Stimulated activated CD4-positive, alpha-beta T cell treated with anti-CD3 and anti-CD28 coated beads, Interleukin-2, amount 100 ng/mL, for 4 hours (primary cell): Measurements from ENCODE around the gene ITPK1.

Experiments
- DNase-seq: peaks from one replicate; pipeline ENCODE4 v3.0.0-alpha.2; 2020; ENCODE audit warnings: low read depth

Gene ITPK1

DNA sequence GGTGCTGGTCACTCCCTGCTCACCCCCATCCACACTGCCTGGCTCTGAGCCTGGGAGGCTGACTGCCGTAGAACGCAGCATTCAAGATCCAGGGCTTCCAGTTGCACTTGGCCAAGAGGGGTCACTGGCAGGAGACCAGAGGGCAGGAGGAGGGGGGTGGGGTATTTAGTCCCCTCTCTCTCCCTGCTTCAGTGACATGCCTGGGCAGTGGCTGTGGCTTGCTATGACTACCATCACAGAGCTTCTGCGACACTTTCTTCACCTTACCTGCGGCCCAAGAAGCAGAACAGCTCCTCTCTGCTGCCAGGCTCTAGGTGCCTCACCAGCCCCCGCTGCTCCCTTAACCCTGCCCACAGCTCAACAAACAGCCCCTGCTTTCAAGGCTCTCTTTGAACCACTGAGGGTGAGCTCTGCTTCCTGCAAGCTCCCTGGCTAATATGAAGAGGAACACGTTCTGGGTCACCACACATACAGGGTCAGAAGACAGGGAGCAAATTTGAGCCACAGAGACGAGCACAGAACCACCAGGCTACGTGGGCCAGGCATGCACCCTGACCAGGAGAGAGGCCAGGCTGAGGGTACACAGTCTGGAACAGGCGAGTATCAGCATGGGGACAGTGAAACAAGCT lies 55.7 kb downstream of the ITPK1 start:
- DNase-seq, result no peak

DNA sequence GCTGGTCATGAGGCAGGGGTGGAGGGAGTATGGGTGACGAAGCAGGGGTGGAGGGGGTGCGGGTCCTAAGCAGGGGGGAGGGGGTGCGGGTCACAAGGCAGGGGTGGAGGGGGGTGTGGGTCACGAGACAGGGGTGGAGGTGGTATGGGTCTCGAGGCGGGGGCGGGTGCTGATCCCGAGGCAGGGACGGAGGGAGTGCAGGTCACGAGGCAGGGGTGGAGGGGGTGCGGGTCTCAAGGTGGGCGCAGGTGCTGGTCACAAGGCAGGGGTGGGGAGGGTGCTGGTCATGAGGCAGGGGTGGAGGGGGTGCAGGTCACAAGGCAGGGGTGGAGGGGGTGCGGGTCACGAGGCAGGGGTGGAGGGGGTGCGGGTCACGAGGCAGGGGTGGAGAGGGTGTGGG lies 56.5 kb downstream of the ITPK1 start:
- no peak for DNase-seq

DNA sequence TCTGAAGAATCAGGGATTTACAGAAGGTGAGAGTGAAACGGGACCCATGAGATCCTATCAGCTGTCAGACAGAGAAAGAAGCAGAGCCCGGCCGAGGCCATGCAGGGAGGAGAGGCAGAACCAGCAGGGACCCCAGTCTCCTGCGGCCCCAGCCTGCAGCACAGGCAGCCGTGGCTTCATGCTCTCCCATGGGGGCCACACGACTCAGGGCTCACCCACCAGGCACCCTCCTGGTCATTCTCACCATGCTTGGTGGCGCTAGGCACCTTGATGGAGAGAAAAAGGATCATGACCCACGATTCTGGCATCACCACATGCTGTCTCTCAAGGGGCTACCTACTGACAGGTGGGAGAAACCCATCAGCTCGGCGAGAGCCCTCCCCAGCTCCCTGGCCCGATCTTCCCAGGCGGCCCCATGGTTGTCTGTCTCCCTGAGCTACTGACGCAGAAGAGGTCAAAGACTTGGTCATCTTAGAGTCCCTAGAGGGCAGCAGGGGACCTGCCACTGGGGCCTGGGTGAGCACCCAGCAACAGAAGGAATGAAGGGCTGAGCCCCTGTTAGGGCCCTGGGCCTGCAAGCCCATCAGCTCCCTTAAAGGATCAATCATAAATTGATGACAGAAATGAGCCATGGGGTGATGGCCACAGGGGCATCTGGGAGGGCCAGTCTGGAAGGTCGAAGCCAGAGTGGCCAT lies 58.0 kb downstream of the ITPK1 start:
- DNase-seq, result no peak

DNA sequence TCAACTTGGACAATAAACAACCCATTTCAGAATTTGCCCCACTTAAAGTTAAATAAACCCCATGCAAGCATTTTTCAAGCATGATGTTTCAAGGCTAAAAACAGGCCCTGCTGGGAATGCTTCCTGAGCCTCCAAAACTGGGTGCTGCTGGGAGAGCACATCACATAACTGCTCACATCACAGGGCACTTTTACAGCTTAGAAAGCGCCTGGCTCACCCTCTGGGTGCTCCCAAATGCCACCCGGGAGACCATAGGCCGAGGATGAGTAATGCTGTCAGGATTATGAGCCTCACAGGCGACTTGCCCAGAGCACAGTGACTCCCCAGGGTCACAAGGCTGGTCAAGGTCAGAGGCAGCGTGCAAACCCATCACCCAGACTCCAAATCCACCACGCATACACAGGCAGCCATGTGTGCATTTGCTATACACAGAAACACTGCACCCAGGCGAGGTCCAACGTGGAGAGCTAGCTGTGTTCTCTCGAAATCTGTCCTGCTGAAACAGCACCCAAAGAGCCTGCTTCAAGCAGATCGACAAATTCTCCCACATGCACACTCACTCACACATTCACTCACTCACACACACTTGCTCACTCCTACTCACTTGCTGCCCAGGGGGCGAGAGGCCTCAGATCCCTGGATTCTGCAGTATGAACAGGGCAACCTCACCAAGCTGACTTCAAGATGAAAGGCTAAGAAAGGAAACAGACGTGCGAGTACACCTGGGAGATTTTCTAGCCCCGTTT lies 58.7 kb downstream of the ITPK1 start:
- DNase-seq, result no peak

DNA sequence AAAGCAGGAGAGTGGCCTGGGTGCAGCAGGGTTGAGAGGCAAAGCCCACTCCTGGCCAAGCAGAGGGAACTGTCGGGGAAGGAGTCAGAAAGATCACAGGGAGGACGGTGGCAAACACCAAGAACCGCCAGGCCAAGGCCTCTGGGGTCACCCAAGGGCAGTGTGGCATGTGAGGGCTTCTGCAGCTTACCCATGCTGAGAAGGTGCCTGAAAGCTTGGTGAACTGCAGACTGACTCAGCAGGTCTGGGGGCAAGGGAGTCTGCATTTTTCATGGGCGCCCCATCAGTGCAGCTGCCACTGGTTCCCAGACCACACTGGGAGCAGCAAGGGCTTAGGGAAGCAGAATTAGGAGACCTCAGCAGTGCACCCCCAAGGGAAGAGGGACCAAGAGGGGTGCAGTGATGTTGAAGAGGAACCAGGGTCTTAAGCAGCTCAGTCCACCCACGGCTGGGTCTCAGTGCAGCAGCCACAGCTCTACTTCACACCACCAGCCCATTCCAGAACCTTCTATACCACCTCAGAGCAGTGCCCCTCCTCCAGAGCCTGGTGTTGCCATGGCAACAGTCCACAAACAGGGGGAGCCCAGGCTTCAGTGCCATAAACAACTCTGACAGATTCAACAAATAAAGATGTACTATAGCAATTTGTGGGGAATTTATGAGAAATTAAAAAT lies 59.4 kb downstream of the ITPK1 start:
- no peak for DNase-seq

DNA sequence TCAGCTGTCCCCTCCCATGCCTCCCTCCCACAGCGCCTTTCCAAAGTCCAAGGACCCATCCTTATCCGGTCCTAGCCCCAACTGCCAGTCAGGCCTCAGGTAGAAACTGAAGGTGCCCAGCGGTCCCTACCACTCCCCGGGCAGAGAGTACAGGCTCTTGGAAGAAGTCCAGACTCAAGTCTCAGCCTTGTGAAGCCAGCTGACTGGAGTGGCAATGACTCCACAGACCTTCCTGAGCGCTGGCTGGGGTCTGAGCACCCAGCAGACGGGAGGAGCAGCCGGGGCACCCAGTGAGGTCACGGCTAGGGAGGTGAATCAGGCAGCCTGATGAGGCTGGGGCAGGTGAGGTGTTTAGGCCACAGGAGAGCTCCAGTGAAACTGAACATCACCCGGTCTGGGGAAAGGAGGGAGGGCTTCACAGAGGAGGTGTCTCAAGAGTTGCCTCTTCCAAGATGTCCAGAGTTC lies 60.0 kb downstream of the ITPK1 start:
- DNase-seq, result no peak

DNA sequence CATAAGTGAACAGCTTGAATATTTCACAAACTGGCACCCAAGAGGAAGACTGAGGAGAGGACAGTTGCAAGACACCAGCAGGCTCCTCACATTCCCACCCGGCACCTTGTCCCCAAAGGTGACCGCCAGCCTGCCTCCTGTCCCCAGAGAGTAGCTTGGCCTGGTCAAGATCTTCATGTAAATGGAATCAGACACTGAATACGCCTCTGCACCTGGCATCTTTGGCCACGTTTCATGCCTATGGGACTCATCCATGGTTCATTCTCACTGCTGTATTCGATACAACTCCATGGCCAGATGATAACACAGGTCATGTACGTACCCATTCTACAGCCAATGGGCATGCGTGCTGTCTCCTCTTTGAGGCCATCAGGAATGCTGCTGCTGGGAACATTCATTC lies 60.8 kb downstream of the ITPK1 start:
- no peak for DNase-seq

DNA sequence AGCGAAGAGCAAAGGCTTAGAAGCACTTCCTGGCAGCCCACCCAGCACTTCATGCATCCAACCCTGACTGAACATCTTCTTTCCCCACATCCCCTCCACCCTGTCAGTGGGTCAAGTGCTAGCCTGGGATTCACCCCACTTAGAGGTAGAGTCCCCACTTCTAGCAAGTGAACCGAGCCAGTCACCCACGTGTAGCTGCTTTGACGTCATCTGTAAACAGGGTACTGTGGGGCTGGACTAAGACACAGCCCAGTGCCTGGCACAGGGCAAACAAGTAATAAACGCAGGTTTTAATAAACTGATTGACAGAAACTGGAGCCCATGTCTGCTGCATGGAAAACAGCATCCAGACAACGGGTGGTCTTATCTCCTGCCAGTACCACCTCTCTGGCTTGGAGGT lies 61.7 kb downstream of the ITPK1 start:
- DNase-seq, result no peak

DNA sequence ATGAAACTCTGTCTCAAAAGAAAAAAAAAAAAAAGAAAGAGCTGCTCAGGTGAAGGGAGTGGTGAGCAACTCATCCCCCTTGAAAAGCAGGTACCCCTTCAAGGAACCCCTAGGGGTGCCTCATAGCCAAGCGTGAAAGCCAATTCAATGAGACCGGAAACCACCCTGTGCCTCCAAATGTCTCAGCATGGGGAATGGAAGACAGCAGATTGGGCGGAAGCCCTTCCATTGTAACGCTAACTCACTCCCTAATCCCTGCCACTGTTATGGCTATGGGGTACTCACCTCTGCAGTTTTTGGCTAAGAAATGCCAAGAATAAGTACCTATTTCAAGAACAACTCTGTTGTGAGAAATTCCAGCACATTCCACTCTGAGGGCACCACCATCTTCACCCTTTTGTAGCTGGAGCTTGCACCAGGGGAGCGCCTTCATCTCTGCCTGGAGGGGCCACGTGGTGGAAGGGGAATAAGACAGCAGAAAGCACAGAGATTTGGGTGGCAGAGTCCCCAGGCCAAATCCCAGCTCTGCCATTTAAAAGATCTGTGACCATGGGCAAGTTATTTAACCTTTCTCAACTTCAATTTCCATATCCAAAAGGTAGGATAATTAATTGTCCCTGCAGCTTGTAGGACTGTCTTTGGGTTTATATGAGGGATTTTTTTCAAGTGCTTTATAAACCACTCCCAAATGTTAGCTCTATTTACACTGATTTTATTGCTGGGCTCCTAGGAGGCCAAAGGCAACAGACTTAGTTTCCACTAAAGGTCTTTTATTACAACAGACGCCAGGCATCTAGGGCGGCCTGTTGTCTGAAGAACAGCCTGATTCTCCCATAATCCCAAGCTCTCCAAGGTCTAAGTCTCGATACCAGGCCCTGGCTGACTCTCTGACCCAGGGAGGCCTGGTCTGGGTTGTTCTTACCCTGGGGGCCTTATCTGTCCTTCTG lies 63.9 kb downstream of the ITPK1 start:
- DNase-seq, result no peak

DNA sequence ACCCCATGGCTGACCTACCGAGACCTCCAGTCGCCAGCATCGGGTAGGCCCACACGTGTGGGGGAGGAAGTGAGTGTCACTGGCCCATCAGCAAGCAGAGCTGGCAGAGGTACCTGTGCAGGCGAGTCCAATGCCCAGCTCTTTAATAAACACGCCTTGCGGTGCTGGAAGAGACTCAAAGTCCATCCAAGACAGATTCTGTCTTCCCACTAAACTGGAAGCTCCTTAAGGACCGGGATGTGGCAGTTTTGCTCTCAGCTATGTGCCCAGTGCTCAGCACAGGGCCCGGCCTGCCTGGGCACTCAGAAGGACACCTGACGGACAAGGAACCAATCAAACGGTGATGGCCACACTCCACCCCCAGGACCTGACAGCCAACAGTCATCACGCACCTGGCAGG lies 65.0 kb downstream of the ITPK1 start:
- DNase-seq, result no peak

DNA sequence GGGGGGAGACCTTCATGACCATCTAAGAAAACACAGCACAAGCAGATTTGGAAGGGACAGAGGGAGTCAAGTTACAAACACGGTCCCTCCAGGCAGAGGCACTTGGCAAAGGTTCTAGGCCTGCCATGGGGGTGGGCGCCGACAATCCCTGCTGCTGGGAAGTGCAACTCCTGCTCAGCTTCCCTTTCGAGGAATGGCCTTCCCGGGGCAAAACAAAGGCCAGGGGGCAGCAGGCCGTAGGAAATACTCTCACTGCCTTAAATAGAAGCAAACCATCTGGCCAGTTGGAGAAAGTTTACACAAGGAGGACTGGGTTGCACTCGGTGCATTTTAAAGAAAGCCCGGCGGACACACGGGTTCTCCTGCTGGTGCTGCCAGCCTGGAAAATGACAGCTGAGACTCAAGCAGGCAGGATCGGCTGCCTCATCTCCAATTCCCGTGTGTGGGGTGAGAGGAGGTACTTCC lies 65.8 kb downstream of the ITPK1 start:
- DNase-seq, result no peak

DNA sequence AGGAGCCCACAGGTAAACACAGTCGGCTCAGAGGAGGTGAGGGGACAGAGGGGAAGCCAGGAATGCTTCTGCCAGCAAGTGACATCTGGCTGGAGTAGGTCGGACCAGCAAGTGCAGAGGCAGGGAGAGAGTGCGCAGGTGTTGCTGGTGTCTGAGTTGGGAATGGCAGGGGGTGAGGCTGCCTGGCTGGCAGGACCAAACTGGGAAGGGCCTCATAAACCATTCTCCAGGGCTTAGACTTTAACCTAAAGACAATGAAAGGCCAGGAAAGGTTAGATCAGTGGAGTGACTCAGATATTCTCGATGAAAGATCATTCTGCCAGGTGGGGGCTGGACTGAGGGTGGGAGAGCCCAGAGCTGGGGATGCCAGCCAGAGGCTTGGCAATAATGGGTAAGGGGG lies 66.4 kb downstream of the ITPK1 start:
- no peak for DNase-seq

DNA sequence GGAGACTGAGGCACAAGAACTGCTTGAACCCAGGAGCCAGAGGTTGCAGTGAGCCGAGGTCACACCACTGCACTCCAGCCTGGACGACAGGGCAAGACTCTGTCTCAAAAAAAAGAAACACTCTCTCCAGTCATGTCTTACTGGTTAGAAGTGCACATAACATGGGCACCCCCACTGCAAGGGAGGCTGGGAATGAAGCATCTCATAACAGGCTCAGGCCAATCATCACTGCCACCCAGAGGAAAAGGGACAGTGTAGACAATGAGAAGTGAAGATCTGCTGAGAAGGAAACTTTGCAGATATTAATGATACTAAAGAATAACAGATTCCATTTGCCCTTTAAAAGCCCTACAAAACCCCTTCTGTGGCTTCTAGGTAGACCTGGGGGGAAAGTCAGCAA lies 66.9 kb downstream of the ITPK1 start:
- no peak for DNase-seq

DNA sequence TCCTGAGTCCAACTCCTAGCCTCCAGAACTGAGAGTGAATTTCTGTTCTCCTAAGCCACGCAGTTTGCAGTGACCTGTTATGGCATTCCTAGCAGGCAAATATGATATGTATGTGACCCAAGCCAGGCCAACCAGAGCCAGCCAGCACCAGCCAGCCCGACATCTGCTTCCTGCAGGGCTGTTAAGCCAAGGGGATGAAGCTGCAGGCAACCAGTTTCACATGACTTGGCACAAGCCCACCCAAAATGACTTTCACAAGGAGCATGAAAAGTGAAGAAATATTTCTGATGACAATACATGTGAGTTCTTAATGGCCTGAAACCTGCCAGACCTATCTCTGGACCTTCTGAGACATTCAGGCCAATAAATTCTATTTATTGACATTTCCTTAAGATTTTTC lies 68.1 kb downstream of the ITPK1 start:
- no peak for DNase-seq

DNA sequence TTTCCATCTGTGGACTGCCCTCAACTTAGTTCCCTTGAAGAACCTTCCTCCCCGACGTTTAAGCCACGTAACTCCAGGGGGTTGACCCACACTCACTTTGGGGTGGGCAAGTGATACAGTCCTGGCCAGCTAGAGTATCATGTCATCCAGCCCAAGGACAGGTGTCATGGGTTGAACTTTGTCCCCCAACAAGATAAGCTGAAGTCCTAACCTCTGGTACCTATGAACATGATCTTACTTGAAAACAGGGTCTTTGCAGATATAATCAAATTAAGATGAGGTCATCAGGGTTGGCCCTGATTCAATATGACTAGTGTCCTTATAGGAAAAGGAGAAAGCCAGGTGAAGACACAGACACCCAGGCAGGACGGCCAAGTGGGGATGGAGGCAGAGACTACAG lies 68.6 kb downstream of the ITPK1 start:
- no peak for DNase-seq

DNA sequence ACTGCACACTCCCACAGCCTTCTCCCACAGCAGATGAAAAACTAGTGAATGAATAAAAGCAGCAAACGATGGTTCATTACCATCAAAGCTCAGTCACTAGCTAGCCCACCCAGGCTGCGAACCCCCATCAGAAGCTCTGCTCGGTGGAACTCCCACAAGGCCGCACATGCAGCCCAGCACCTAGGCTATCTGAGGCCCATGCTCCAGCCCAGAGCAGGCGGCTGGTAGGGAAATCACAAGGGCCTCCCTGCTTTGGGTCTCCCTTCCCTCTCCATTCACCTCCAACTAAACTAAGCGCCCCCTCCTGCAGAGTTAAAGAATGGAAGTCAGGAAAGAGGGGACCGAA lies 69.0 kb downstream of the ITPK1 start:
- DNase-seq, result no peak

DNA sequence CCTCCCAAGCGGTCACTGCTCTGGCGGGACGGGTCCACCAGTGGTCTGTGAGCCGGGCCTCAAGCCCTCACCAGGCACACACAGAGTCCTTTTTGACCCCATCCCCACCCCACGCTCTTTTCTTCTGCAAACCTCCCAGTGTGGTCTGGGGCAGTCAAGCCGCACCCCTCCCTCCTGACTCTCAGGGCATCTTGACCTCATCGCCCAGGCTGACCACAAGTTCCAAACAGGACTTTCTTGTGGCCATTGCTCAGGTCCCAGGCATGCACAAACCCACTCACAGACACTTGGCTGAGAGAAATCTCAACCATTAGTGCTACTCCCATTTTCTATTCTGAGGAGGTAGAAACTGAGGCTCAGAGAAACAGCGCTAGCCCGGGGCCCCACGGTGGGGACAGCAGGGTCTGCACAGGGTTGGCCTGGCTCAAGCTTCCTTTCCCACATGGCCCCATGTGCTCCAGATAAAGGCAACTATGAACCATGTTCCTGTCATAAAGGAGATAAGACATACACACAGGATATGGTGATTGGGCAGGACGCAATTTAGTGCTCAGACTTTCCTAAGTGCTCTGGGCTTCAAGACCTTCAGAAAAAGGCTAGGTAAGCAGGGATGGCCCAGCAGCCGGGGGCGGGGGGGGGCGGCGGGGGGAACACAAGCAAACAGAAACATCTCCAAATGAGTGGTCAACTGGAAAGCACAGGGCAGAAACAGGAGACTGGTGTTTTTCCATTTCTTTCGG lies 69.6 kb downstream of the ITPK1 start:
- DNase-seq, result no peak

DNA sequence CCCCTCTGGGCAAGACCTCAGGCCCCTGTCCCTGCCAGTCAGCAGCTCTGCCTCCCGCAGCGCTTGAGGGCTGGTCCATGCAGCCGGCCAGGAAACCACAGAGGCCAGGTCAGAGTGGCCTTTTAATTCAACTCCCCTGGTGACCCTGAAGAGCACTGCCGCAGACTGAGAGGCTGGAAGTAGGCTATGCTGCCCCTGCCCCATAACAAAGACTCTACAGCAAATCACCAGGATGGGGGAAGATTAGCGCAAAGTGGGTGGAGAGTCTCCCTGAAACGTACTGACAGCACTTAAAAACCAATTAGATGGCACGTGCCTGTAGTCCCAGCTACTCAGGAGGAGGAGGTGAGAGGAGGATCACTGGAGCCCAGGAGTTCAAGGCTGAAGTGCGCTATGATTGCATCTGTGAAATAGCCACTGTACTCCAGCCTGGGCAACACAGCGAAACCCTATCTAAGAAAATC lies 70.5 kb downstream of the ITPK1 start:
- no peak for DNase-seq

DNA sequence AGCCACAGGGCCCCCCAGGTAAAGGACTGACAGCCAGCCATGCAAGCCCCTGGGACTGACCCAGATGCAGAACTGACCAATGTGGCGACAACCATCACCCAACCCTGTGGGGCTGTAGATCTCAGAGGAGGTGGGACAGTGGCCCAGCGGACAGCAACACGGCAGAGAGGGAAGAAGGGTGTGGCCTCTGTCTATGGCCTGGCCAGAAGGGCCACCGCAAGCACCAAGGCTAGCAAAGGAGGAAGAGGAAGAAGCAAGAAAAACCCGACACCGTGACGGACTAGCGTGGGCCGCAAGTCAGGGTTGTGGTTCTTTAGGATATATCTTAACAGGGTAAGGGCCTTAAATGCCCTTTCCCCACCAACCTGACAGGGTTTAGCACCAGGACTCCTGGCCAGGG lies 71.2 kb downstream of the ITPK1 start:
- no peak for DNase-seq

DNA sequence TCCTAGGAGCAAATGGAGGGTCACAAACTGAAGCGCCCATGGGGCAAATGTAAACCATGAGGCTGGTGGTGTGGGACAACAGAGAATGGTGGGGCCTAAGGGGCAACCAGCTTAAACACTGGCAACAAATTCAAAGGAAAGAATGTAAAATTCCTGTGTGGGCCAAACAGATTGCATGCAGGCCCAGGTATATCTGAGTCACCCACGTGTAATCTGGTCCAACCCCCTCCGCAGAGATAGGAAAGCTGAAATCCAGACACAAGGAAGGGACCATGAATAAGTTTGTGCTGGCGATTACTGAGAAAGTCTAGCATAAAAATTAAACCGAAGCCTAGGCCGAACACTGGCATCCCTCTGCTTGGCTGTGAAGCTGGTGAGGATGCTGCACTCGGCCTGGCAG lies 71.6 kb downstream of the ITPK1 start:
- no peak for DNase-seq
